ENCODE results near the gene KATNBL1.

KATNBL1 gene

GRCh38 chr15:34114215-34114614 lies 95.7 kb downstream of the KATNBL1 start:
- Mint-ChIP-seq H3K36me3 (ENCODE audit: low read depth) (no peaks in the 10 kb centered on the region), H3K4me1 (ENCODE audit: low read depth) (no peaks in the 10 kb centered on the region), H3K27me3 (peaks cover 11% of the 10 kb centered on the region), H3K9me3 (no peaks in the 10 kb centered on the region), H3K27ac (no peak overlapping the region), H3K4me3 (no peak overlapping the region)

GRCh38 chr15:34111488-34111887 lies 98.4 kb downstream of the KATNBL1 start:
- H3K9me3 Mint-ChIP-seq: peaks cover under 1% of the 10 kb centered on the region
- no peak overlapping the region for H3K27ac Mint-ChIP-seq
- no peak overlapping the region for H3K4me3 Mint-ChIP-seq
- no peaks in the 10 kb centered on the region for H3K4me1 Mint-ChIP-seq (ENCODE audit: low read depth)
- peaks cover under 1% of the 10 kb centered on the region for H3K27me3 Mint-ChIP-seq
- H3K36me3 Mint-ChIP-seq (ENCODE audit: low read depth): no peaks in the 10 kb centered on the region

- Mint-ChIP-seq H3K4me1 (ENCODE audit: low read depth) (no peaks in the 10 kb centered on the region), H3K27ac (no peak overlapping the region), H3K36me3 (ENCODE audit: low read depth) (peaks cover 2% of the 10 kb centered on the region), H3K4me3 (no peak overlapping the region), H3K27me3 (no peaks in the 10 kb centered on the region), H3K9me3 (peaks cover 5% of the 10 kb centered on the region)
Observed at GRCh38 chr15:34109797-34110663, 99.9 kb downstream of the KATNBL1 start.

GRCh38 chr15:34107315-34107714 lies 102.6 kb downstream of the KATNBL1 start:
- Mint-ChIP-seq H3K36me3 (ENCODE audit: low read depth) (peaks cover 24% of the 10 kb centered on the region), H3K4me1 (ENCODE audit: low read depth) (peaks cover 13% of the 10 kb centered on the region), H3K4me3 (no peak overlapping the region), H3K9me3 (peaks cover 22% of the 10 kb centered on the region), H3K27ac (no peak overlapping the region), H3K27me3 (no peaks in the 10 kb centered on the region)

- H3K4me3 Mint-ChIP-seq: no peak overlapping the region
Observed at GRCh38 chr15:34106423-34106822, 103.5 kb downstream of the KATNBL1 start.

GRCh38 chr15:34102175-34102925 lies 107.5 kb downstream of the KATNBL1 start:
- Mint-ChIP-seq H3K27me3 (no peaks in the 10 kb centered on the region), H3K4me1 (ENCODE audit: low read depth) (peaks cover 48% of the 10 kb centered on the region), H3K9me3 (peaks cover 22% of the 10 kb centered on the region), H3K36me3 (ENCODE audit: low read depth) (peaks cover 27% of the 10 kb centered on the region), H3K4me3 (peak overlapping the region; percentile 100), H3K27ac (peak overlapping the region; percentile 99)

More at GRCh38 chr15:34106423-34106822, 103.5 kb downstream of the KATNBL1 start:
- Mint-ChIP-seq H3K4me1 (ENCODE audit: low read depth) (peaks cover 21% of the 10 kb centered on the region), H3K27me3 (no peaks in the 10 kb centered on the region), H3K27ac (no peak overlapping the region), H3K9me3 (peaks cover 22% of the 10 kb centered on the region), H3K36me3 (ENCODE audit: low read depth) (peaks cover 27% of the 10 kb centered on the region)

- Mint-ChIP-seq H3K27me3 (no peaks in the 10 kb centered on the region), H3K9me3 (peaks cover 22% of the 10 kb centered on the region), H3K4me1 (ENCODE audit: low read depth) (peaks cover 50% of the 10 kb centered on the region), H3K36me3 (ENCODE audit: low read depth) (peaks cover 27% of the 10 kb centered on the region), H3K4me3 (peak within 1 kb of the TSS; percentile 100), H3K27ac (peak within 1 kb of the TSS; percentile 99)
Observed at GRCh38 chr15:34101366-34102174, 108.3 kb downstream of the KATNBL1 start, which contains the start of the genes EMC7 and PGBD4. Gene EMC7 (minus strand): TSS chr15:34101862. CDS start chr15:34101839, 23 bp downstream. Gene PGBD4 (plus strand): TSS chr15:34102083. CDS start chr15:34102532, 449 bp downstream.

- Mint-ChIP-seq H3K27me3 (no peaks in the 10 kb centered on the region), H3K36me3 (ENCODE audit: low read depth) (peaks cover 33% of the 10 kb centered on the region), H3K4me1 (ENCODE audit: low read depth) (peaks cover 50% of the 10 kb centered on the region), H3K4me3 (peak overlapping the region; percentile 100), H3K27ac (no peak overlapping the region), H3K9me3 (peaks cover 16% of the 10 kb centered on the region)
Observed at GRCh38 chr15:34099914-34100313, 110.0 kb downstream of the KATNBL1 start.
